Measurements from ENCODE around the gene DLST. TPM values are rescaled to one million over a fixed set of nuclear protein-coding genes. Genes with fewer than 3 reads are reported as not detected.

The DLST gene
- total RNA-seq, 1 experiment from 2014 or later: 63.0 TPM

DNA sequence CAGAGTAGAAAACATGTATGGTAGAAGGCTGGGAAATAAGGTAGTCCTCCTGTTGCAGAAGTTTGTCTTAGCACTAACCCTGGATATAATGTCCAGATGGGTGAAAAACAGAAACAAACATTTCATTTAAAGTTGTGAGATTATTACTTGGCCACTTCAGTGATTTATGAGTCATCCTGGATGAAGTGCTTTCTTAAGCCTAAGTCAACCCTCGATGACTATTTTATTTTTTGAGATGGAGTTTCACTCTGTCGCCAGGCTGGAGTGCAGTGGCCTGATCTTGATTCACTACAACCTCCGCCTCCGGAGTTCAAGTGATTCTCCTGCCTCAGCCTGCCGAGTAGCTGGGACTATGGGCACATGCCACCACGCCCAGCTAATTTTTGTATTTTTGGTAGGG lies 10.2 kb downstream of the DLST start:
- DNase-seq (ENCODE audit: extremely low read depth, low read depth): no peak

GRCh38 chr14:74892745-74893144 lies 11.0 kb downstream of the DLST start:
- DNase-seq (ENCODE audit: extremely low read depth, low read depth): no peak

GRCh38 chr14:74893614-74894091 lies 11.9 kb downstream of the DLST start:
- no peak for DNase-seq (ENCODE audit: extremely low read depth, low read depth)

DNA sequence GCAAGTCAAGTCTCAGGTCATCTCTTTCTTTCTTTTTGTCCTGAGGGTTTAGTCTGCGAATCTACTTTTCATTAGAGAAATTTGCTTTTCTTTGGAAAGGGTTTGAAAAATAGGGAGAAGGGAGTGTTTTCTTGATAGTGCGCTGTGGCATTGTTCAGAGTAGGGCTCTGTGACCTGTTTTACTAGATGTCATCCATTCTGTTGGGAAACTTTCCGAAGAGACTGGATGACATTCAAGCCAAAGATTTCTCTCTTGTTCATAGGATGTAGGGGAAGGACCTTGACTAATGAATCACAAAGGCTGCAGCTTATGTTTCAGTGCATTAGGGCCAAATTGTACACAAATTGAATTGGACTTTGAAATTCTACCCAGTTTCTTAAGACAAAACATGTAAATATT lies 14.7 kb downstream of the DLST start:
- DNase-seq (ENCODE audit: extremely low read depth, low read depth): no peak

- no peak for DNase-seq (ENCODE audit: extremely low read depth, low read depth)
Measured at GRCh38 chr14:74897642-74898041, 15.9 kb downstream of the DLST start.

GRCh38 chr14:74898083-74898482 lies 16.4 kb downstream of the DLST start:
- DNase-seq (ENCODE audit: extremely low read depth, low read depth): no peak

- DNase-seq (ENCODE audit: extremely low read depth, low read depth): no peak
Measured at GRCh38 chr14:74898694-74899093, 17.0 kb downstream of the DLST start.

DNA sequence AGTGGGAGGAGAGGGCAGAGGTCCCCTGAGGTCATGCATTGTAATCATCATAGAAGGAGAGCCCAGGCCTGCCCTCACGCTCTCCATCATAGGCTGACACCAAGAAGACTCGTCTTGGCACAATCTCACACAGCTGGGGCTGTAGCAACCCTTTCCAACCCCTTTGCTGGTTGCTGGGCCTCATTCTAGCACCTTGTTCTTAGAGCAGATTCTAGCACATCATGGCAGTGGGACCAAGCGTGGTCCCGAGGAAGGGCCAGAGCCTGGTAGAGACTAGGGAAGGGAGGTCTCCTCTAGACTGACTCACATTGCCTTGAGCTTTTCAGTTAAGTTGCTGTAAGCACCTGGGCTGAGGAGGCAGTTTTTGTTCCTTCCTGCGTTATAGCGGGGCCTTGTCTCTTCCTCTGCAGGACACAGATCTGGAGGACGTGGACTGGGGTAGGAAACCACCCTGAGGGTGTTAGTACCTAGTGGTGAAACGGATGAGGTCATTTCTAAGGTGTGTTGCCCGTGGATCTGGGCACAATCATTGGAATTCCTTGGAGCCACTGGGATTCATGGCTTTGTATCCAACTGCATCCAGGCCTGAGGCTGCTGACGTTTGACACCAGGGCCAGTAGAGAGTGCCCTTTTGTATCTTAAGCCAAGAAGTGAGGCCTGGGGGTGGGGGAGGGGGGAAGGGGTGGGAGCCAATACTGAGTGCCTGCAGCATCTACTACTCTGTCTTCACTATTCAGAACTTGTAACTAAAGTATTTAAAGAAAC lies 21.4 kb downstream of the DLST start:
- no peak for DNase-seq (ENCODE audit: extremely low read depth, low read depth)

GRCh38 chr14:74904635-74905503 lies 23.2 kb downstream of the DLST start:
- DNase-seq (ENCODE audit: extremely low read depth, low read depth): no peak

DNA sequence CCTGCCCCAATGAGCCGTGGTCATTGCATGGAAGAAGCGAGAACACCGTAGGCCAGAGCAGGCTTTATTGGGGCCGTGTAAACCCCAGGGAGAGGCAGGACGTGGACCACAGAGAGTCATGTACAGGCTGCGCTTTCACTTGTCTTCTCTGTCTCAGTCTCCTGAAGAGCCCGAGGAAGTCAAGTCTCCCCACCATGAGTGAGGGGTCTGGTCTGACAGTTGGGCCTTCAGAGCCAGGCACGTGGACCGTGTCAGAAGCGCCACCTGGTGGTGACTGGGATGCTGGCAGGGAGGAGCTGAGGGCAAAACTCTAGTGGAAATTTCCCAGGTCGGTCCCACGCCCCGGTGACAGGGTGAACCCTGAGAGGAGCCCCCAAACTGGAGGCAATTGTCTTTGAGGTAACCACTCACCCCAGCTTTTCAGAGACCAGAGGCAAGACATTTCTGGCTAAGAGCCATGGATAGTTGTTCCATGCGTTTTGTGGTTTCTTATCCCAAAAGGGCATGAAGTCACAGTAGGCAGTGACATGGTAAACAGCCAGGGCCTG lies 24.0 kb downstream of the DLST start:
- peak; percentile 53 for DNase-seq (ENCODE audit: extremely low read depth, low read depth)

DNA sequence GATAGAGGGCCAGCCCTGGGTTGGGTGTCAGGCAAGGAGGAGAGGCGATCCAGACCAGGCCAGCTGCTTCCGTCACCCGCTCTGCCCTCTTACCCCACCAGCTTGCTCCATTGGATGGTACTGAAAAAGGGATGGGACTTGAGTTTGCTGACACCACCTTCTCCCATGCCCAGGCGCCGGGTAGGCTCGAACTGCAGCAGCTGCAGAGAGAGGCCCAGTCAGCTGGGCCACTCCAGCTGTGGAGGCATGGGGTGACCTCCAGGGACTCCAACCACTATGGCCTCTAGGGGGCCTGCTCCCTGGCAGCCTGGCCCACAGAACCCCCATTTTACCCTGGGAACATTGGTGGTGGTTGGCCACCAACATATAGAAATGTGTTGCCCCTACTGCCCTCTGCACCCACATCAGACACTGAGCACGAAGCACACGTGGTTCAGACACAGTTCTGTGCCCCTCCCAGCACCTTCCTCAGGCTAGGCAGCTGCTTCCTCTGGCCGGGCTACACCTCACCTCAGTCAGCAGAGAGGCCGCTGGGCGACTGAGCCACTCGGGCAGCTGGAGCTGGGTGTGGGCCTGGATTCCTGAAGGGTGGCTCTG lies 25.3 kb downstream of the DLST start:
- DNase-seq (ENCODE audit: extremely low read depth, low read depth): no peak

DNA sequence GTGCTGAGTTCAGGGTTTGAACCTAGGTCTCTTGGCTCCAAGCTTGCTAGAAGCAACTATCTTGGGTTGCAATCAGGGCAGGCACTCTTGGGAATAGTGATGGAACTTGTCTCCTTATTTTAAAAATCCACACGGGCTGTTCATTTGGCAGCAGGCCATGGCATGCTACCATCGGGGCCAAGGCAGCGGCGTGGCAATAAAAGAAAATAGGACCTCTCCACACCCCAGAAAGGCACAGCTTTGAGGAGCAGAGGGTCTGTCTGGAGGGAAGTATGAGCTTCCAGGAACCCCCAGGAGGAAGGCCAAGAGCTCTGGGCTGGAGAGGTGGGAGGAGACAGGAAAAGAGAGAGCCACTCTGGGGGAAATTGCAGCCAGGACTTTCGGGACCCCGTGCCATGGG lies 26.0 kb downstream of the DLST start:
- no peak for DNase-seq (ENCODE audit: extremely low read depth, low read depth)

DNA sequence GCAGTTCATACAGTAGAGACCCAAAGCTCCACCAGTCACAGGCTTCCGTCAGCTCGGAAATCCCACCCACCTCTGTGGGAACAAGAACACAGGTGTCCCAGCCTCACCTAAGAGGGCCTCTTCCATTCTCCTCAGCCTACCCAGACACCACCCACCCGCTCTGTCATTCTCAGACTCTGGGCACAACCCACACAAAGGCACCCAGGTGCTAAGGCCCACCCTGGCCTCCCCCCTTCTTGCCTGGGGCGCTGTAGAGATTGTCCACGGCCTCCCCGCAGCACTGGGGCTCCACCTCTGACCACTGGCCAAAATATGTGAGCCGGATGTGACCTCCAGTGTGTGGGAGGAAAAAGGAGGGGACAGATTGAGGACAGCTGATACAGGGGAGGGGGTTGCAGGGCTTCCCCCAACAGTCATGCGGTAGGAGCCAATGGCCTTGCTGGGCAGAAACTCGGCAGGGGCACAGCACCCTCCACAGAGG lies 27.2 kb downstream of the DLST start:
- DNase-seq (ENCODE audit: extremely low read depth, low read depth): no peak

DNA sequence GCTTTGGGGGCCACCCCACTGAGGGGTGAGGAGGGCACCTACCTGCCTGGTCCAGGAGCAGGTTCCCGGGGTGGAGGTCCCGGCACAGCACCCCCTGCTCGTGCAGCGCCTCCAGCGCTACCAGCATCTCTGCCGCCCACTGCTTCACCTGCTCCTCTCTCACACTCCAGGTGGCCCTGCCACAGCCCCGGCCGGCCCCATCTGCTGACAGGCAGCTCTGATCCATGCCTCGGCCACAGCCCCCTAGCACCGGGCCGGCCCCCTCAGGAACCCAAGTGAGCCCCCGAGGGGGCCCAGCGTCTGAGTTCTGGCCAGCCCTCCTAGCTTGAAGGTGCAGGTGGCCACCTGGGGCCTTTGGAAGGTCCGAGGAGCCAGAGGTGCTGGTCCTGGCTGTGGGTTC lies 27.8 kb downstream of the DLST start:
- no peak for DNase-seq (ENCODE audit: extremely low read depth, low read depth)

GRCh38 chr14:74909911-74910310 lies 28.2 kb downstream of the DLST start:
- no peak for DNase-seq (ENCODE audit: extremely low read depth, low read depth)

DNA sequence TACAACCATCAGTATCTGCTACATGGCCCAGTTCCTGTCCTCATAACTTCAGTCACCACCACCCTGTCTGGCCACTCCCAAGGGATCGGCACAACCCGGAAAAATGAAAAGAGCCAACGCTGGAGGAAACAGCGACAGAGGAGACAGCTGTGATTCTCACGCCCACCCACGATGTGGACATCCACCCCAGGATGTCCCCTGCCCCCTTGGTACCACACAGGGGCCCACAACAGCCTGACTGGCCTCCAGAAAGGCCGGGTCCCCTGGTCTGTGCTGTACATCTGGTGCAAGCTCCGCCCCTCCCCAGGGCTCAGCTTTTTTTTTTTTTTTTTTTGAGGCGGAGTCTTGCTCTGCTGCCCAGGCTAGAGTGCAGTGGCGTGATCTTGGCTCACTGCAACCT lies 28.8 kb downstream of the DLST start:
- no peak for DNase-seq (ENCODE audit: extremely low read depth, low read depth)

GRCh38 chr14:74911221-74911620 lies 29.5 kb downstream of the DLST start:
- no peak for DNase-seq (ENCODE audit: extremely low read depth, low read depth)

- DNase-seq (ENCODE audit: extremely low read depth, low read depth): no peak
Measured at GRCh38 chr14:74911704-74912103, 30.0 kb downstream of the DLST start.

GRCh38 chr14:74912111-74912510 lies 30.4 kb downstream of the DLST start:
- DNase-seq (ENCODE audit: extremely low read depth, low read depth): no peak

DNA sequence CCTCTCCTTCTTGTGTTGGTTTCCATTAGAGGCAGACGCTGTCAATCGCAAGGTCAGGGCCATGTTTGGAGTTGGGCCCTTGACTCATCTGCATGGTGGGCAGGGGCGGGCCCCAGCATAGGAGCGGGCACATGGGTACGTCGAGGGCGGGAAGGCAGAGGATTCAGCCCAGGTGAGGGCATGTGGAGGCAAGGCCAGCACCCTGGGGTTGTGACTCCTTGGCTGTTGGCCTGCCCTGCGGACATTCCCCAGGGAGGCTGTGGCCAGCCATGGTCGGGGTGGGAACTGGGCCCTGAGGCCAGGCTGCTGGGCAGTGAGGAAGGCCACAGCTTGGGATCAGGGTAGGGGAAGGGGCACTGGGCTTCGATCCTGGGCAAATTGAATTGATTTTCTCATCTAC lies 31.1 kb downstream of the DLST start:
- no peak for DNase-seq (ENCODE audit: extremely low read depth, low read depth)

- no peak for DNase-seq (ENCODE audit: extremely low read depth, low read depth)
Measured at GRCh38 chr14:74913393-74913910, 31.7 kb downstream of the DLST start.
